Measurements from ENCODE around the gene PROZ.
A peak's percentile ranks its signal among the peaks of the same experiment; 100 is the strongest.

PROZ gene

DNA sequence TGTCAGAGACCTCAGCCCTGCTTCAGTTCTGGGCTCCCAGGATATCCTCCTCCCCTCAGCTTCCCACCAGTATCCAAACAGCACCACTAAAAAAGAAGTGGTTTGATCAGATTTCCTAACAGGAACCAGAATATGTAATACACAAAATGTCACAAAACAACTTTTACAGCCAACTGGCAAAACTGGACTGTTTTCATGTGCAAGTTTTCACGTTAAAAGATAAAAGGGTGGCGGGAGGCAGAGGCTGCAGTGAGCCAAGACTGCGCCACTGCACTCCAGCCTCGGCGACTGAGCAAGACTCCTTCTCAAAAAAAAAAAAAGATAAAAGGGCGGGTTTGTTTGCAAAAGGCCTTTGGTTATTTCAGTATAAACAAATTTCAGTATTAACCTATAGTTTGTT, 36.9 kb downstream of the PROZ start:
- Histone ChIP-seq H2AFZ (ENCODE audit: low read depth, low read length) (no peak overlapping the region), H4K8ac (ENCODE audit: low read length) (peak overlapping the region; percentile 19), H3K36me3 (ENCODE audit: control insufficient read depth in 1 of 2, insufficient read depth in 2 of 2, low read depth in 1 of 2, low read length in 2 of 2) (peaks cover 29 to 87% of the 10 kb centered on the region in 2 experiments), H3K4me2 (ENCODE audit: low read length, poor library complexity, severe bottlenecking) (no peak overlapping the region), H3K9me3 (ENCODE audit: control insufficient read depth, low read length) (no peaks in the 10 kb centered on the region), H3K14ac (ENCODE audit: low read length in 2 of 2) (no peak overlapping the region), H4K91ac (ENCODE audit: low read length) (no peak overlapping the region), H2BK15ac (ENCODE audit: low read depth, poor library complexity, severe bottlenecking) (no peak overlapping the region), H3K18ac (ENCODE audit: low read depth in 1 of 2, low read length in 2 of 2) (no peak overlapping the region), H2BK120ac (ENCODE audit: low read depth, low read length) (no peak overlapping the region), H3K27me3 (ENCODE audit: control insufficient read depth in 1 of 2, insufficient read depth in 1 of 2, low read length in 2 of 2) (no peaks in the 10 kb centered on the region), H3K23ac (ENCODE audit: low read length in 2 of 2) (no peak overlapping the region), H3K4ac (ENCODE audit: low read depth in 1 of 2, low read length in 2 of 2) (no peak overlapping the region), H2AK5ac (ENCODE audit: low read length, severe bottlenecking) (no peak overlapping the region), H2BK5ac (ENCODE audit: low read depth, low read length, poor library complexity, severe bottlenecking) (no peak overlapping the region), H3K4me1 (ENCODE audit: control insufficient read depth, insufficient read depth, low read depth, low read length) (no peaks in the 10 kb centered on the region), H3K9ac (ENCODE audit: low read length) (no peak overlapping the region), H3K4me3 (ENCODE audit: insufficient read depth in 1 of 2, low read depth in 1 of 2, low read length in 2 of 2) (no peak overlapping the region), H3K79me1 (replicated peaks; ENCODE audit: low read length, poor library complexity, severe bottlenecking) (peaks cover 25% of the 10 kb centered on the region), H3K27ac (ENCODE audit: low read length, poor library complexity, severe bottlenecking) (no peak overlapping the region), H2BK12ac (ENCODE audit: low read length in 2 of 2) (no peak overlapping the region)
- 97% methylated on average over 5 of the region's 6 CpGs for WGBS
- no peak for DNase-seq

DNA sequence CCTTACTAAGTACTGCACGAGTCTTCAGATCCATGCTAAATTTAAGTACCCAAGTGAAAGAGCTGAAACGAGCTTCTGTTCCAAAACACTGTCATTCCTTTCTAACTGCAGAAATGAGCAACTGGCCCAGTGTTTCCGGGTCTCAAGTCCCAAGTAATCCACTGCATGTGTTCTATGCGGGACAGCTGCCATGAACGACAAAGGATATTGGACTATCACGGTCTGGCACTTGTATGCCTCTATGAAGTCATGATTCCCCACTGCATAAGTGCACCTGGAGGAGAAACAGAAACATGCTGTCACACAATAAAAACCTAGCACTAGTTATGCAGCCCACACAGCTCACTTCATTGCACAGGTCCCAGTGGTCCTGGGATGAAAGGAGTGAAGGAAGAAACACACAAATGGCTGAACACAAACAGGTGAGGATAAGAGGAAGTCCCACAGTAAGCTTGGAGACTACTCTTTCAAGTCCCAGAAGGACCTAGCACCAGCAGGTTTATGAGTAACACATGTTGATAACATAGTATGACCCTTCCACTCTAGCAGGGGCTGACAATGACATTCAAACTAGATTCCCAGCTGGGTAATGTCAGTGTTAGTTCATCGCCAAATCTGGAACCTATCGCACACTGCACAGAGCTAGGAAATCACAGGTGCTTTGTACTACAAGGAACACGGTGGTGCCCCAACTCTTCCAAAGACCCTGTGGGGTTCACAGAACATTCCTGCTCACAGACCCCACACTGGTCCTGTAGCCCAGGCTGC, 38.7 kb downstream of the PROZ start:
- H3K79me1 ChIP-seq (replicated peaks; ENCODE audit: low read length, poor library complexity, severe bottlenecking), result peaks cover 30% of the 10 kb centered on the region
- no peak overlapping the region for H3K14ac ChIP-seq (ENCODE audit: low read length in 2 of 2)
- H3K4me3 ChIP-seq (ENCODE audit: insufficient read depth in 1 of 2, low read depth in 1 of 2, low read length in 2 of 2), result no peak overlapping the region
- no peak overlapping the region for H2BK5ac ChIP-seq (ENCODE audit: low read depth, low read length, poor library complexity, severe bottlenecking)
- H3K4me1 ChIP-seq (ENCODE audit: control insufficient read depth, insufficient read depth, low read depth, low read length), result no peaks in the 10 kb centered on the region
- H2BK12ac ChIP-seq (ENCODE audit: low read length in 2 of 2), result no peak overlapping the region
- no peaks in the 10 kb centered on the region for H3K9me3 ChIP-seq (ENCODE audit: control insufficient read depth, low read length)
- no peak overlapping the region for H3K4ac ChIP-seq (ENCODE audit: low read depth in 1 of 2, low read length in 2 of 2)
- WGBS, result 97% methylated on average over 9 of the region's 9 CpGs
- no peak overlapping the region for H3K4me2 ChIP-seq (ENCODE audit: low read length, poor library complexity, severe bottlenecking)
- no peak overlapping the region for H4K8ac ChIP-seq (ENCODE audit: low read length)
- H4K91ac ChIP-seq (ENCODE audit: low read length), result no peak overlapping the region
- DNase-seq, result no peak
- H3K36me3 ChIP-seq (ENCODE audit: control insufficient read depth in 1 of 2, insufficient read depth in 2 of 2, low read depth in 1 of 2, low read length in 2 of 2), result peaks cover 26 to 74% of the 10 kb centered on the region in 2 experiments
- H3K27me3 ChIP-seq (ENCODE audit: control insufficient read depth in 1 of 2, insufficient read depth in 1 of 2, low read length in 2 of 2), result no peaks in the 10 kb centered on the region
- H3K9ac ChIP-seq (ENCODE audit: low read length), result no peak overlapping the region
- H2AK5ac ChIP-seq (ENCODE audit: low read length, severe bottlenecking), result no peak overlapping the region
- no peak overlapping the region for H2BK15ac ChIP-seq (ENCODE audit: low read depth, poor library complexity, severe bottlenecking)
- no peak overlapping the region for H2BK120ac ChIP-seq (ENCODE audit: low read depth, low read length)
- H3K27ac ChIP-seq (ENCODE audit: low read length, poor library complexity, severe bottlenecking), result no peak overlapping the region
- no peak overlapping the region for H3K18ac ChIP-seq (ENCODE audit: low read depth in 1 of 2, low read length in 2 of 2)
- no peak overlapping the region for H2AFZ ChIP-seq (ENCODE audit: low read depth, low read length)
- no peak overlapping the region for H3K23ac ChIP-seq (ENCODE audit: low read length in 2 of 2)

DNA sequence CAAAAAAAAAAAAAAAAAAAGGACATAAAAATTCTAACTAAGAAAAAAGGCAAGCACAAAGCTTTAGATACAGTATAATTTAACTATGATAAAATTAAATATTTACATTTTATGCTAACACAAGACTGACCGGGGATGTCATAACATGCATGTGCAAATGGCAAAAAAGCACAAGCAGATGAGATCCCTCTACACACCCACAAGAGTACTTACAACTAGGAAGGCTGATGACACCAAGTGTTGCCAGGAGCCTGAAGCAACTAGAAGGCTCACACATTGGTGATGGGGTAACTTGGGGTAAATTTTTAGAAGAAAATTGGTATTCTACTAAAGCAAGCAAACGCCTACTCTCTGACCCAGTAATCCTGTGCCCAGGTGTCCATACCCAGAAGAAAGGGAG, 43.4 kb downstream of the PROZ start:
- Histone ChIP-seq H3K36me3 (ENCODE audit: control insufficient read depth in 1 of 2, insufficient read depth in 2 of 2, low read depth in 1 of 2, low read length in 2 of 2) (peaks cover 25 to 50% of the 10 kb centered on the region in 2 experiments), H2BK5ac (ENCODE audit: low read depth, low read length, poor library complexity, severe bottlenecking) (no peak overlapping the region), H3K27ac (ENCODE audit: low read length, poor library complexity, severe bottlenecking) (no peak overlapping the region), H3K14ac (ENCODE audit: low read length in 2 of 2) (no peak overlapping the region), H2BK12ac (ENCODE audit: low read length in 2 of 2) (no peak overlapping the region), H3K27me3 (ENCODE audit: control insufficient read depth in 1 of 2, insufficient read depth in 1 of 2, low read length in 2 of 2) (no peaks in the 10 kb centered on the region), H3K4me3 (ENCODE audit: insufficient read depth in 1 of 2, low read depth in 1 of 2, low read length in 2 of 2) (no peak overlapping the region), H3K9ac (ENCODE audit: low read length) (no peak overlapping the region), H2AK5ac (ENCODE audit: low read length, severe bottlenecking) (no peak overlapping the region), H2BK15ac (ENCODE audit: low read depth, poor library complexity, severe bottlenecking) (no peak overlapping the region), H3K23ac (ENCODE audit: low read length in 2 of 2) (no peak overlapping the region), H3K79me1 (replicated peaks; ENCODE audit: low read length, poor library complexity, severe bottlenecking) (peaks cover 29% of the 10 kb centered on the region), H3K9me3 (ENCODE audit: control insufficient read depth, low read length) (no peaks in the 10 kb centered on the region), H3K4me2 (ENCODE audit: low read length, poor library complexity, severe bottlenecking) (no peak overlapping the region), H3K18ac (ENCODE audit: low read depth in 1 of 2, low read length in 2 of 2) (no peak overlapping the region), H3K4ac (ENCODE audit: low read depth in 1 of 2, low read length in 2 of 2) (no peak overlapping the region), H2AFZ (ENCODE audit: low read depth, low read length) (no peak overlapping the region), H4K91ac (ENCODE audit: low read length) (no peak overlapping the region), H2BK120ac (ENCODE audit: low read depth, low read length) (no peak overlapping the region), H3K4me1 (ENCODE audit: control insufficient read depth, insufficient read depth, low read depth, low read length) (peaks cover 2% of the 10 kb centered on the region), H4K8ac (ENCODE audit: low read length) (no peak overlapping the region)
- WGBS, result 97% methylated on average over 2 of the region's 2 CpGs
- no peak for DNase-seq

DNA sequence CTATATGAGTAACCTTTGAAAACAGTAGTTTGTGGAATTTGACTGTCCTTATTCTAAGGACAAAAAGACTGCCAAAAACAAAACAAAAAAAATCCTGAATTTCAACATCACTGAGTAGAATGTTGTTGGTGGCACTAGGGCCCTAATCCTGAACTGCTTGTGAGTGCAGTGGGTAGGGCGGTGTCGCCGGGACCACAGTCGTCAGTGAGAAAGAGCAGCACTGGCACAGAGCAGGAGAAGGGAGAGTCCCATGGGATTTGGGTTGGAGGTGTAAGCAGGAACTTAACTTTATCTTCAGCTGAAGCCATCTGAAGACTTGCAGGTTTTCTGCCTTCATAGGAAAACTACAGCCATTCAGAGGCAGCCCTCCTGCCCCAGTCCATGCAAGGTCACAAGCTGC, 44.5 kb downstream of the PROZ start:
- H3K4me3 ChIP-seq (ENCODE audit: insufficient read depth in 1 of 2, low read depth in 1 of 2, low read length in 2 of 2), result no peak overlapping the region
- no peak overlapping the region for H2AFZ ChIP-seq (ENCODE audit: low read depth, low read length)
- no peak overlapping the region for H3K9ac ChIP-seq (ENCODE audit: low read length)
- no peak overlapping the region for H3K4ac ChIP-seq (ENCODE audit: low read depth in 1 of 2, low read length in 2 of 2)
- H2BK5ac ChIP-seq (ENCODE audit: low read depth, low read length, poor library complexity, severe bottlenecking), result no peak overlapping the region
- H3K4me2 ChIP-seq (ENCODE audit: low read length, poor library complexity, severe bottlenecking), result no peak overlapping the region
- H3K14ac ChIP-seq (ENCODE audit: low read length in 2 of 2), result no peak overlapping the region
- no peak overlapping the region for H2BK120ac ChIP-seq (ENCODE audit: low read depth, low read length)
- no peaks in the 10 kb centered on the region for H3K27me3 ChIP-seq (ENCODE audit: control insufficient read depth in 1 of 2, insufficient read depth in 1 of 2, low read length in 2 of 2)
- H3K4me1 ChIP-seq (ENCODE audit: control insufficient read depth, insufficient read depth, low read depth, low read length), result peaks cover 3% of the 10 kb centered on the region
- no peak overlapping the region for H3K23ac ChIP-seq (ENCODE audit: low read length in 2 of 2)
- H4K91ac ChIP-seq (ENCODE audit: low read length), result no peak overlapping the region
- no peak for DNase-seq
- peaks cover 17 to 40% of the 10 kb centered on the region in 2 experiments for H3K36me3 ChIP-seq (ENCODE audit: control insufficient read depth in 1 of 2, insufficient read depth in 2 of 2, low read depth in 1 of 2, low read length in 2 of 2)
- H3K18ac ChIP-seq (ENCODE audit: low read depth in 1 of 2, low read length in 2 of 2), result no peak overlapping the region
- H3K79me1 ChIP-seq (replicated peaks; ENCODE audit: low read length, poor library complexity, severe bottlenecking), result peaks cover 27% of the 10 kb centered on the region
- no peak overlapping the region for H4K8ac ChIP-seq (ENCODE audit: low read length)
- no peak overlapping the region for H2AK5ac ChIP-seq (ENCODE audit: low read length, severe bottlenecking)
- 84% methylated on average over 4 of the region's 4 CpGs for WGBS
- H3K9me3 ChIP-seq (ENCODE audit: control insufficient read depth, low read length), result no peaks in the 10 kb centered on the region
- no peak overlapping the region for H2BK12ac ChIP-seq (ENCODE audit: low read length in 2 of 2)
- no peak overlapping the region for H3K27ac ChIP-seq (ENCODE audit: low read length, poor library complexity, severe bottlenecking)
- no peak overlapping the region for H2BK15ac ChIP-seq (ENCODE audit: low read depth, poor library complexity, severe bottlenecking)
